Ovary (tissue), 9 donors: ENCODE data around the gene FRMD4A. TPM values are rescaled to one million over a fixed set of nuclear protein-coding genes. Genes with fewer than 3 reads are reported as not detected.

Source experiments
- DNase-seq, 5 donors: peaks; one replicate each; pipeline ENCODE4 v3.0.0-alpha.2; 2019 to 2020
- H3K27ac ChIP-seq, 2 donors: fragments of 200-600 bp; one replicate each; pipeline versions ENCODE4 v1.5.1 to v1.8.0; 2019 to 2022
- H3K27me3 ChIP-seq: fragments of 200-600 bp; one replicate; pipeline ENCODE4 v1.8.0; 2022
- H3K36me3 ChIP-seq: fragments of 200-600 bp; sonication (generic); one replicate; pipeline ENCODE4 v1.5.1; 2019
- H3K4me1 ChIP-seq: one replicate; pipeline ENCODE4 v1.8.1; 2013; ENCODE audit warnings: mild to moderate bottlenecking, moderate library complexity; ENCODE audit not compliant: insufficient read depth
- H3K4me3 ChIP-seq: fragments of 200-600 bp; sonication (generic); one replicate; pipeline ENCODE4 v1.5.1; 2017
- H3K9me3 ChIP-seq, 2 donors: fragments of 200-600 bp in 1 of 2; sonication (generic) in 1 of 2; one replicate each; pipeline versions ENCODE4 v1.5.1 to v1.8.1; 2013 to 2019; ENCODE audit warnings: mild to moderate bottlenecking in 1 of 2, moderate library complexity in 1 of 2
- EP300 ChIP-seq: sonication (generic); formaldehyde crosslinking; IDR thresholded peaks from one replicate; pipeline ENCODE4 v1.6.1; 2017; ENCODE audit warnings: antibody characterized with exemption
- POLR2A ChIP-seq: fragments of 450-650 bp; IDR thresholded peaks from one replicate; pipeline ENCODE4 v1.6.1; 2017; ENCODE audit warnings: antibody characterized with exemption, mild to moderate bottlenecking, moderate library complexity
- WGBS, 3 donors: extraction: QIAGEN DNeasy Blood & Tissue Kit in 1 of 3; methylation state at CpG; one replicate each; pipeline versions ENCODE4 v1.1.5 to v1.1.7; 2013 to 2017; 5-methylcytosine and 5-hydroxymethylcytosine counted together
- intact Hi-C, 4 donors: fragments of 100-400 bp; cut with DNase I; formaldehyde crosslinking; loops; one replicate each; pipeline versions ENCODE4 v1.11.0 to v1.15.1; 2022 to 2023
- polyA plus RNA-seq, 2 donors: library from polyadenylated mRNA; stranded (reverse); fragments of 200-250 nt in 1 of 2; fragments of 350-450 nt in 1 of 2; fragmentation: Illumina TruSeq in 1 of 2; extraction: RNeasy Lipid Tissue Mini Kit (QIAGEN cat#74804) in 1 of 2; gene quantifications; one replicate each; pipeline ENCODE4 v1.2.3, GENCODE V29; 2013 to 2014
- total RNA-seq, 7 donors: library from RNA; depleted of rRNA in 2 of 7; stranded (reverse); fragments of >200 nt in 2 of 7; fragmentation: NEBNext Ultra II Directional in 3 of 7; extraction: Animal tissue kit (Norgen Biotek cat#: 25700) in 3 of 7; gene quantifications; one replicate each; pipeline versions ENCODE4 v1.1.0 to v1.2.4, GENCODE V29; 2016 to 2023
- TF ChIP-seq, protein P1 (sequence below), 3 donors: fragments of 450-650 bp in 2 of 3; fragments of 200-600 bp in 1 of 3; IDR thresholded peaks; one replicate each; pipeline versions ENCODE4 v1.5.1 to v1.8.0; 2016 to 2022; ENCODE audit warnings: antibody characterized with exemption in 3 of 3, mild to moderate bottlenecking in 1 of 3
- donor health status: DM: no; HTN: no; CAD: no; lungs with moderate emphysema.
- donor health status: DM: no; HTN: no; CAD: no.
- donor health status: Bipolar disorder and iron deficiency.
- donor health status: DM: yes; HTN: yes; CAD: no.
- donor health status: DM: no; HTN: no; CAD: no.
- donor health status: DM: yes; HTN: yes; CAD: no.

Gene FRMD4A
- total and polyA plus RNA-seq, 9 donors: 5.5 to 24.7 (median 11.3) TPM

DNA sequence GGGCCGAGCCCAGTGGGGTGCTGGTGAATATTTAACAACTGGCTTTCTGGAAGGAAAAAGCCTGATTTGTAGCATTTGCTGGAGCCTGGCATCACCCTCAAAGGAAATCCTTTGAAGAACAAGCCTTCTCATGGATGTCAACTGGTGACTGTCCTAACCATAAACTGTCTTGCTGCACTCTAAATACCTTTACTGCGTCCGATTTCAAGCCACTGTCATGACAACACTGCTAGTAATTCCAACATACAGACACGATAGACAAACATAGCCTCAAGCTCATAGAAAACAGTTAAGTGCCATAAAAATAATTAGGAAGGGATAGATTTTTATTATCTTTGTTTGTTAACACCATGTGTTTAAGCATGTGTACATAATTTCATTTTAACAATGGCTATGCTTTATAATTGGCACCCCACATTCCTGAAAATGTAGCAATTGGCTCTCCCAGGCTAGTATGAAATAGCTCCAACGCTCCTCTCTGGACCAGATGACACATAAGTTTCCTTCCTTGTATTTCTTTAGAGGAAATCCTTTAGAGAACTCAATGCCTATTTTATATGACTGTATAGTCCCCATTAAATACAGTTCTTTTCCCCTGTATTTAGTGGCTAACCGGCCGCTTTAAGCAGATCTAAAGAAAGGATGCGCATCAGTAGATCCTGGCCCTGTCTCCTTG lies 470.6 kb downstream of the FRMD4A start:
- Histone ChIP-seq H3K36me3 (no peaks in the 10 kb centered on the region), H3K4me3 (no peak overlapping the region), H3K27me3 (no peaks in the 10 kb centered on the region), H3K9me3 (no peaks in the 10 kb centered on the region), H3K27ac (no peak overlapping the region), H3K4me1 (no peaks in the 10 kb centered on the region)
- intact Hi-C loops: no loop called here
- DNase-seq: no peak
- 84 to 86% (median 85%) methylated on average over 8 of the region's 8 CpGs for WGBS, 3 donors
- TF ChIP-seq POLR2A (no peak), EP300 (no peak)
- TF ChIP-seq, protein P1, sequence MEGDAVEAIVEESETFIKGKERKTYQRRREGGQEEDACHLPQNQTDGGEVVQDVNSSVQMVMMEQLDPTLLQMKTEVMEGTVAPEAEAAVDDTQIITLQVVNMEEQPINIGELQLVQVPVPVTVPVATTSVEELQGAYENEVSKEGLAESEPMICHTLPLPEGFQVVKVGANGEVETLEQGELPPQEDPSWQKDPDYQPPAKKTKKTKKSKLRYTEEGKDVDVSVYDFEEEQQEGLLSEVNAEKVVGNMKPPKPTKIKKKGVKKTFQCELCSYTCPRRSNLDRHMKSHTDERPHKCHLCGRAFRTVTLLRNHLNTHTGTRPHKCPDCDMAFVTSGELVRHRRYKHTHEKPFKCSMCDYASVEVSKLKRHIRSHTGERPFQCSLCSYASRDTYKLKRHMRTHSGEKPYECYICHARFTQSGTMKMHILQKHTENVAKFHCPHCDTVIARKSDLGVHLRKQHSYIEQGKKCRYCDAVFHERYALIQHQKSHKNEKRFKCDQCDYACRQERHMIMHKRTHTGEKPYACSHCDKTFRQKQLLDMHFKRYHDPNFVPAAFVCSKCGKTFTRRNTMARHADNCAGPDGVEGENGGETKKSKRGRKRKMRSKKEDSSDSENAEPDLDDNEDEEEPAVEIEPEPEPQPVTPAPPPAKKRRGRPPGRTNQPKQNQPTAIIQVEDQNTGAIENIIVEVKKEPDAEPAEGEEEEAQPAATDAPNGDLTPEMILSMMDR (IDR thresholded peaks at IDR 0.05): no peak

DNA sequence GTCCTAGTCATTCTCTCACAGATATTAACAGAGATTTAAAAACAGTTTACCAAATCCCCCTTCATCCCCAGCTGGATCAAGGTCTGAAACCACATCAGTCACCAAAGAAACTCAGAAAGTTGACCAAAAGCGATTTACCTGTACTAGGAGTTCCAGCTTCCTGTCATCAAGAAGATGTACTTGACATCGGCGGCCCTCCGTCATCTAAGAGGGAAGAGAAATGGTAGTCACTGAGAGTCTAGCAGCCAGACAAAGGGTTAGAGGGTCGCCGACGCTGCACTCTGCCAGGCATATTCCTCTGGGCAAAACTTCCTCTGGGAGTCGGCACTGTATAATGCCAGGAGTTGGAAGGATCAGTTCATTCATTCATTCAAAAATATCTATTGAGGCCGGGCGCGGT lies 472.0 kb downstream of the FRMD4A start:
- Histone ChIP-seq H3K9me3 (no peaks in the 10 kb centered on the region), H3K4me3 (no peak overlapping the region), H3K4me1 (no peaks in the 10 kb centered on the region), H3K27ac (no peak overlapping the region), H3K27me3 (no peaks in the 10 kb centered on the region), H3K36me3 (no peaks in the 10 kb centered on the region)
- 93 to 97% (median 96%) methylated on average over 11 of the region's 11 CpGs for WGBS, 3 donors
- DNase-seq: no peak
- intact Hi-C loops: no loop called here
- TF ChIP-seq, protein P1 (IDR thresholded peaks at IDR 0.05): no peak
- TF ChIP-seq POLR2A: no peak
- TF ChIP-seq EP300: no peak

DNA sequence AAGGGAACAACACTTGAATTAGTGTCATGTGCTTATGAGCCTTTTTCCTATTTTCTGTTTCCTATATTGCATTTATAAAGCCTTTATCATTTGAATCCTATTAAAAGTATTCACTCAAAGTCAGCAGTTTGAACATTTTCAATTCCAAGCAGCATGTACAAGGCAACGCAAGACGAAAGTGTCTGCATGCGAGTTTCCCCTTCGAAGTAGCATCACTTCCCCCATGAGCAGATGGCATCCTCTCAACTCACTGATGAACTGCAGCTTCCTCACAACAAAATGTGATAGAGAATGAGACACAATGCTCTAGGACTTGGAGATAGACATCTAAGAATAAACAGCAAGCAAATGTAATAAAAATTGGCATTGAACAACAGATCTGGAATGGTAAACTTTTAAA lies 473.3 kb downstream of the FRMD4A start:
- no peak for DNase-seq
- 92 to 96% (median 93%) methylated on average over 4 of the region's 4 CpGs for WGBS, 3 donors
- no peak overlapping the region for H3K4me3 ChIP-seq
- no peaks in the 10 kb centered on the region for H3K9me3 ChIP-seq
- no peaks in the 10 kb centered on the region for H3K27me3 ChIP-seq
- TF ChIP-seq, protein P1 (IDR thresholded peaks at IDR 0.05): no peak
- TF ChIP-seq EP300: no peak
- TF ChIP-seq POLR2A: no peak
- no peaks in the 10 kb centered on the region for H3K4me1 ChIP-seq
- H3K36me3 ChIP-seq: no peaks in the 10 kb centered on the region
- intact Hi-C loops: no loop called here
- H3K27ac ChIP-seq: no peak overlapping the region

DNA sequence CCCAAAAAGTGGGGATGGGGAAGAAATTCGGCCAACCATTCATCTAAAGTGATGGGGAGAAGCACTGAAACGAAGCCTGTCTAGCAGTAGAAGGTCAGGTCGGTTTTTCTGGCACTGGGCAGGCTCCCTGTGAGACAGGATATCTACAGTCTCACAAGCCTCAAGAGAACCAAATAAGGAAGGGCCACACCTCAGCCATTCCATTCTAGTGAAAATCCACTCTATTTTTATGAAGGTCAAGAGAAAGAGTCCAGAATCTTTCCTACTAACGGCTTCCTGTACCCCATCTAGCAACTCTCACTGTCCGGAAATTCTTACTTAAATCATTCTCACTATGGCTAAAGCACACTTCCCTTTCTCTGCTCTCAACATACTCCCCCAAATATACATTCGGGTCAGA lies 476.9 kb downstream of the FRMD4A start:
- Histone ChIP-seq H3K27me3 (no peaks in the 10 kb centered on the region), H3K9me3 (no peaks in the 10 kb centered on the region), H3K27ac (no peak overlapping the region), H3K36me3 (no peaks in the 10 kb centered on the region), H3K4me1 (no peaks in the 10 kb centered on the region), H3K4me3 (no peak overlapping the region)
- intact Hi-C loops: no loop called here
- WGBS, 3 donors: 62 to 75% (median 65%) methylated on average over 6 of the region's 6 CpGs
- TF ChIP-seq, protein P1 (IDR thresholded peaks at IDR 0.05): no peak
- TF ChIP-seq POLR2A (no peak), EP300 (no peak)
- DNase-seq: no peak
